CD4-positive, alpha-beta T cell treated with Interferon alpha-2 for 1 hour (primary cell): ENCODE results near the gene WDR27.

Experiments
- DNase-seq, 2 donors: peaks; one replicate each; pipeline ENCODE4 v3.0.0-alpha.2; 2020 to 2022

The WDR27 gene

GRCh38 chr6:169709293-169709692, 7.5 kb upstream of the WDR27 start:
- DNase-seq = no peak

- DNase-seq = no peak
Observed at GRCh38 chr6:169707772-169708171, 5.9 kb upstream of the WDR27 start.

GRCh38 chr6:169702840-169703246, 1.0 kb upstream of the WDR27 start:
- DNase-seq = no peak

GRCh38 chr6:169701311-169701953, 397 bp downstream of the WDR27 start:
- no peak for DNase-seq

- DNase-seq = no peak
Observed at GRCh38 chr6:169700296-169700695, 1.5 kb downstream of the WDR27 start.

- peak in 1 of 2 donors; percentile 14 for DNase-seq
Observed at GRCh38 chr6:169697115-169697514, 4.7 kb downstream of the WDR27 start.

- no peak for DNase-seq
Observed at GRCh38 chr6:169695131-169695530, 6.7 kb downstream of the WDR27 start.

GRCh38 chr6:169692516-169692915, 9.3 kb downstream of the WDR27 start:
- no peak for DNase-seq

- DNase-seq = no peak
Observed at GRCh38 chr6:169691260-169691659, 10.6 kb downstream of the WDR27 start.

- no peak for DNase-seq
Observed at GRCh38 chr6:169689287-169689686, 12.5 kb downstream of the WDR27 start.

- DNase-seq = no peak
Observed at GRCh38 chr6:169685860-169686259, 16.0 kb downstream of the WDR27 start.

- DNase-seq = no peak
Observed at GRCh38 chr6:169684056-169684455, 17.8 kb downstream of the WDR27 start.

- DNase-seq = no peak
Observed at GRCh38 chr6:169678342-169678741, 23.5 kb downstream of the WDR27 start.

- DNase-seq = no peak
Observed at GRCh38 chr6:169677096-169677495, 24.7 kb downstream of the WDR27 start.

GRCh38 chr6:169675011-169675410, 26.8 kb downstream of the WDR27 start:
- no peak for DNase-seq

GRCh38 chr6:169671563-169671962, 30.3 kb downstream of the WDR27 start:
- DNase-seq = no peak

GRCh38 chr6:169669889-169670288, 31.9 kb downstream of the WDR27 start:
- DNase-seq = peak in 1 of 2 donors; percentile 4

GRCh38 chr6:169669147-169669546, 32.7 kb downstream of the WDR27 start:
- DNase-seq = no peak

GRCh38 chr6:169668203-169668847, 33.5 kb downstream of the WDR27 start:
- DNase-seq = no peak

GRCh38 chr6:169667716-169668115, 34.1 kb downstream of the WDR27 start:
- no peak for DNase-seq

- no peak for DNase-seq
Observed at GRCh38 chr6:169666441-169666840, 35.4 kb downstream of the WDR27 start.

- no peak for DNase-seq
Observed at GRCh38 chr6:169665289-169665688, 36.5 kb downstream of the WDR27 start.

GRCh38 chr6:169664227-169664626, 37.6 kb downstream of the WDR27 start:
- DNase-seq = no peak

- DNase-seq = no peak
Observed at GRCh38 chr6:169663468-169663867, 38.4 kb downstream of the WDR27 start.

GRCh38 chr6:169661391-169661756, 40.5 kb downstream of the WDR27 start:
- DNase-seq = no peak
